Measurements from ENCODE around the gene LAMA2.

DNA sequence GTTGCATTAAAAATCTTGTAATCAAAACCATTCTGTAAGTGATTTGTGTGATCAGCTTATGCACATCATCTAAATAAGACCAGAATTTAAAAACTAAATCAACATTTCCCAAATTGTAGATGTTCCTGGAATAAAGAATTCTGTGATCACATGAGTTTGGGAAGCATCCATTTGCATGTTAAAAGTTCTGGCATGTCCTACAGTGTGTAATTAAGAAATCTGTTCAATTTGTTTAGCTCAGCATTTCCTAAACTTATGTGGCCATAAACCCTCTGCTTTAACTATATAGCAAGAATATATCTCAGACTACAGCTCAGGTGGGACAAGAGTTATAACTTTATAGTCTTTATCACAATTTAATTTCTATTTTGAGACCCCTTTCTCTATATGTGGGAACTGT, 399.1 kb downstream of the LAMA2 start:
- TF ChIP-seq, protein P1, sequence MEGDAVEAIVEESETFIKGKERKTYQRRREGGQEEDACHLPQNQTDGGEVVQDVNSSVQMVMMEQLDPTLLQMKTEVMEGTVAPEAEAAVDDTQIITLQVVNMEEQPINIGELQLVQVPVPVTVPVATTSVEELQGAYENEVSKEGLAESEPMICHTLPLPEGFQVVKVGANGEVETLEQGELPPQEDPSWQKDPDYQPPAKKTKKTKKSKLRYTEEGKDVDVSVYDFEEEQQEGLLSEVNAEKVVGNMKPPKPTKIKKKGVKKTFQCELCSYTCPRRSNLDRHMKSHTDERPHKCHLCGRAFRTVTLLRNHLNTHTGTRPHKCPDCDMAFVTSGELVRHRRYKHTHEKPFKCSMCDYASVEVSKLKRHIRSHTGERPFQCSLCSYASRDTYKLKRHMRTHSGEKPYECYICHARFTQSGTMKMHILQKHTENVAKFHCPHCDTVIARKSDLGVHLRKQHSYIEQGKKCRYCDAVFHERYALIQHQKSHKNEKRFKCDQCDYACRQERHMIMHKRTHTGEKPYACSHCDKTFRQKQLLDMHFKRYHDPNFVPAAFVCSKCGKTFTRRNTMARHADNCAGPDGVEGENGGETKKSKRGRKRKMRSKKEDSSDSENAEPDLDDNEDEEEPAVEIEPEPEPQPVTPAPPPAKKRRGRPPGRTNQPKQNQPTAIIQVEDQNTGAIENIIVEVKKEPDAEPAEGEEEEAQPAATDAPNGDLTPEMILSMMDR (IDR thresholded peaks at IDR 0.05), result no peak
- no peak for TF ChIP-seq POLR2A (IDR thresholded peaks at IDR 0.05; ENCODE audit: low read depth)
